Kidney (tissue), 14 donors: ENCODE results near the gene RNF121. TPM values are rescaled to one million over a fixed set of nuclear protein-coding genes. Genes with fewer than 3 reads are reported as not detected.

ENCODE experiments used
- DNase-seq, 5 donors: peaks; one replicate each; pipeline ENCODE4 v3.0.0-alpha.2; 2013 to 2020
- FAIRE-seq: peaks from 2 replicates; lab custom pipeline; 2012; peaks lifted over from hg19 to GRCh38; lab: Jason Lieb, UNC
- H3K27ac ChIP-seq, 2 donors: one replicate each; pipeline ENCODE4 v1.7.0; 2013; ENCODE audit warnings: low read depth in 2 of 2, low read length in 2 of 2, inconsistent platforms in 1 of 2
- H3K27me3 ChIP-seq: one replicate; pipeline ENCODE4 v1.7.1; 2013; ENCODE audit warnings: low read length, inconsistent platforms; ENCODE audit not compliant: control insufficient read depth, insufficient read depth
- H3K36me3 ChIP-seq, 3 donors: one replicate each; pipeline versions ENCODE4 v1.7.0 to v1.7.1; 2013; ENCODE audit warnings: low read length in 3 of 3, control low read depth in 1 of 3, inconsistent platforms in 1 of 3; ENCODE audit not compliant: insufficient read depth in 3 of 3, control insufficient read depth in 2 of 3
- H3K4me1 ChIP-seq, 3 donors: one replicate each; pipeline versions ENCODE4 v1.7.0 to v1.7.1; 2013; ENCODE audit warnings: low read length in 3 of 3, inconsistent platforms in 1 of 3, low read depth in 1 of 3; ENCODE audit not compliant: control insufficient read depth in 2 of 3, insufficient read depth in 2 of 3
- H3K4me3 ChIP-seq, 3 donors: one replicate each; pipeline versions ENCODE4 v1.7.0 to v1.8.1; 2013; ENCODE audit warnings: low read length in 3 of 3, control low read depth in 1 of 3, inconsistent platforms in 1 of 3
- H3K9ac ChIP-seq, 3 donors: one replicate each; pipeline versions ENCODE4 v1.7.0 to v1.7.1; 2013; ENCODE audit warnings: low read length in 3 of 3, control low read depth in 1 of 3, inconsistent platforms in 1 of 3
- H3K9me3 ChIP-seq, 3 donors: one replicate each; pipeline versions ENCODE4 v1.7.0 to v1.7.1; 2013; ENCODE audit warnings: low read length in 3 of 3, control low read depth in 1 of 3, inconsistent platforms in 1 of 3; ENCODE audit not compliant: control insufficient read depth in 2 of 3, insufficient read depth in 1 of 3
- intact Hi-C: fragments of 100-400 bp; cut with DNase I; formaldehyde crosslinking; loops from one replicate; pipeline ENCODE4 v1.11.1; 2022
- polyA plus RNA-seq: library from polyadenylated mRNA; stranded (reverse); fragments of 350-450 nt; fragmentation: Illumina TruSeq; extraction: RNeasy Lipid Tissue Mini Kit (QIAGEN cat#74804); gene quantifications from one replicate; pipeline ENCODE4 v1.2.3, GENCODE V29; 2014; ENCODE audit warnings: low read depth, low replicate concordance; ENCODE audit not compliant: insufficient read depth
- total RNA-seq: library from RNA; stranded (reverse); fragmentation: NEBNext Ultra II Directional; extraction: Animal tissue kit (Norgen Biotek cat#: 25700); gene quantifications from one replicate; pipeline ENCODE4 v1.2.1, GENCODE V29; 2021
- TF ChIP-seq, protein P1 (sequence below): IDR thresholded peaks from 3 replicates; pipeline ENCODE4 v1.5.1; 2012; ENCODE audit warnings: mild to moderate bottlenecking, moderate library complexity, borderline replicate concordance; ENCODE audit not compliant: insufficient read depth; ENCODE audit errors: extremely low read depth
- donor health status: control.
- donor health status: control.
- donor health status: control.
- donor health status: control.
- donor health status: control.
- donor health status: DM: yes; HTN: yes; CAD: no.
- donor health status: Normal renal cell carcinoma (clear cell type).

Gene RNF121
- total and polyA plus RNA-seq, 2 donors from 2014 or later: 37.1 to 59.4 TPM

DNA sequence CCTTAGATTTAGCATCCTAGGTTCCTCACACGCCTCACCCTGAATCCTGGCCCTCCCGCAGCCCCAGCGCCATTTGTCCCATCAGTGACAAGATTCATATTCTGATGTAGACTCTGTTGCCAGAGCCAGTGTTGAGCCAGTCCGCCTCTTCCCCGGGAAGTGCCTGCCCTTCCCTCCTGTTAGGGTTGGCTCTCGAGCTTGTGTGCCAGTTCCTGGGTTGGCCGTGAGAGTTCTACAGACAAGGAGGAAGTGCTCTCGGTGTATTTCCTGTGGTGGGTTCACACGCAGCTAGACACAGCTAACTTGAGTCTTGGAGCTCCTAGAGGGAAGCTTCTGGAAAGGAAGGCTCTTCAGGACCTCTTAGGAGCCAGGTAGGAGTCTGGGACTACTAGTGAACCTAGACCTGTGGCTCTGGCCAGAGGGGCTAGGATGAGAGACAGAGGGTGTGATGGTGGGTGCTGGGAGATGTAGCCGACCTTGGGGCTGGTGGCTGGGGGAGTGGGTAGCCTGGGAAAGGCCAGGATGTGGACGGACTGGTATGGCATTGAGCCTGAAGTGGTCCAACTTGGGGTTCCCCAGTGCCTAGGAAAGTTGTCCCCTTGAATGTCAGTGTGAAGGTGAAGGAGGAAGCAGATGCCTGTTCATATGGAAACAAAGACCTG lies 69.9 kb downstream of the RNF121 start, which contains the start of gene IL18BP:
IL18BP (plus strand) TSS at position 261 of the 662 bp plus-strand sequence. CDS start 1,076 bp downstream, outside the sequence.
- H3K4me1 ChIP-seq: peaks cover 0 to 15% (median 12%) of the 10 kb centered on the region in 3 donors
- no peaks in the 10 kb centered on the region for H3K27me3 ChIP-seq
- DNase-seq: peak in 1 of 5 donors; percentile 76
- H3K9ac ChIP-seq: peak within 1 kb of the TSS in 1 of 3 donors; percentile 31
- peak within 1 kb of the TSS in 2 of 3 donors; percentile 35 to 49 for H3K4me3 ChIP-seq
- peak within 1 kb of the TSS; percentile 52 to 89 for H3K27ac ChIP-seq
- TF ChIP-seq, protein P1, sequence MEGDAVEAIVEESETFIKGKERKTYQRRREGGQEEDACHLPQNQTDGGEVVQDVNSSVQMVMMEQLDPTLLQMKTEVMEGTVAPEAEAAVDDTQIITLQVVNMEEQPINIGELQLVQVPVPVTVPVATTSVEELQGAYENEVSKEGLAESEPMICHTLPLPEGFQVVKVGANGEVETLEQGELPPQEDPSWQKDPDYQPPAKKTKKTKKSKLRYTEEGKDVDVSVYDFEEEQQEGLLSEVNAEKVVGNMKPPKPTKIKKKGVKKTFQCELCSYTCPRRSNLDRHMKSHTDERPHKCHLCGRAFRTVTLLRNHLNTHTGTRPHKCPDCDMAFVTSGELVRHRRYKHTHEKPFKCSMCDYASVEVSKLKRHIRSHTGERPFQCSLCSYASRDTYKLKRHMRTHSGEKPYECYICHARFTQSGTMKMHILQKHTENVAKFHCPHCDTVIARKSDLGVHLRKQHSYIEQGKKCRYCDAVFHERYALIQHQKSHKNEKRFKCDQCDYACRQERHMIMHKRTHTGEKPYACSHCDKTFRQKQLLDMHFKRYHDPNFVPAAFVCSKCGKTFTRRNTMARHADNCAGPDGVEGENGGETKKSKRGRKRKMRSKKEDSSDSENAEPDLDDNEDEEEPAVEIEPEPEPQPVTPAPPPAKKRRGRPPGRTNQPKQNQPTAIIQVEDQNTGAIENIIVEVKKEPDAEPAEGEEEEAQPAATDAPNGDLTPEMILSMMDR: no peak
- H3K9me3 ChIP-seq: no peaks in the 10 kb centered on the region
- FAIRE-seq: no peak
- intact Hi-C loops: no loop called here
- H3K36me3 ChIP-seq: peaks cover 0 to 17% (median 10%) of the 10 kb centered on the region in 3 donors

DNA sequence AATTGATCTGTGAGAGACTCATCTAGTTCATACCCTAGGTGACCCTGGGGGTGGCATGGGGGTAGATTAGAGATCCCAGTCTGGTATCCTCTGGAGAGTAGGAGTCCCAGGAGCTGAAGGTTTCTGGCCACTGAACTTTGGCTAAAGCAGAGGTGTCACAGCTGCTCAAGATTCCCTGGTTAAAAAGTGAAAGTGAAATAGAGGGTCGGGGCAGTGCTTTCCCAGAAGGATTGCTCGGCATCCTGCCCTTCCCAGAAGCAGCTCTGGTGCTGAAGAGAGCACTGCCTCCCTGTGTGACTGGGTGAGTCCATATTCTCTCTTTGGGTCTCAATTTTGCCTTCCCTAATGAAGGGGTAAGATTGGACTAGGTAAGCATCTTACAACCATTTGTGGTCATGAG lies 70.5 kb downstream of the RNF121 start:
- peak overlapping the region in 1 of 3 donors; percentile 31 for H3K9ac ChIP-seq
- DNase-seq: peak in 1 of 5 donors; percentile 80
- no peaks in the 10 kb centered on the region for H3K9me3 ChIP-seq
- H3K27me3 ChIP-seq: no peaks in the 10 kb centered on the region
- intact Hi-C loops: no loop called here
- H3K27ac ChIP-seq: peak overlapping the region; percentile 52 to 89
- no peak for FAIRE-seq
- TF ChIP-seq, protein P1: no peak
- peaks cover 0 to 15% (median 12%) of the 10 kb centered on the region in 3 donors for H3K4me1 ChIP-seq
- H3K36me3 ChIP-seq: peaks cover 3 to 22% (median 16%) of the 10 kb centered on the region in 3 donors
- H3K4me3 ChIP-seq: peak overlapping the region in 2 of 3 donors; percentile 35 to 49

- H3K27me3 ChIP-seq: no peaks in the 10 kb centered on the region
- FAIRE-seq: no peak
- TF ChIP-seq, protein P1: no peak
- intact Hi-C loops: no loop called here
- DNase-seq: no peak
- peak overlapping the region in 1 of 3 donors; percentile 35 for H3K4me3 ChIP-seq
- H3K9me3 ChIP-seq: no peaks in the 10 kb centered on the region
- H3K9ac ChIP-seq: peak overlapping the region in 1 of 3 donors; percentile 1
- peak overlapping the region; percentile 52 to 89 for H3K27ac ChIP-seq
- H3K4me1 ChIP-seq: peaks cover 0 to 16% (median 12%) of the 10 kb centered on the region in 3 donors
- H3K36me3 ChIP-seq: peaks cover 3 to 24% (median 21%) of the 10 kb centered on the region in 3 donors
Observed at GRCh38 chr11:71999798-72000197, 71.0 kb downstream of the RNF121 start.
